ENCODE measurements around the gene INTS6L. TPM values are rescaled to one million over a fixed set of nuclear protein-coding genes. Genes with fewer than 3 reads are reported as not detected.

Gene INTS6L
- total RNA-seq, 1 donor from 2014 or later = 18.8 TPM

- H3K27ac Mint-ChIP-seq (ENCODE audit: unreplicated experiment) = no peak overlapping the region
- no peaks in the 10 kb centered on the region for H3K9me3 Mint-ChIP-seq
- DNase-seq (ENCODE audit: low read depth, low spot score) = no peak
- H3K27me3 Mint-ChIP-seq (ENCODE audit: low read depth) = no peaks in the 10 kb centered on the region
- peak overlapping the region; percentile 93 for H3K4me3 Mint-ChIP-seq
- TF ChIP-seq, protein P1, sequence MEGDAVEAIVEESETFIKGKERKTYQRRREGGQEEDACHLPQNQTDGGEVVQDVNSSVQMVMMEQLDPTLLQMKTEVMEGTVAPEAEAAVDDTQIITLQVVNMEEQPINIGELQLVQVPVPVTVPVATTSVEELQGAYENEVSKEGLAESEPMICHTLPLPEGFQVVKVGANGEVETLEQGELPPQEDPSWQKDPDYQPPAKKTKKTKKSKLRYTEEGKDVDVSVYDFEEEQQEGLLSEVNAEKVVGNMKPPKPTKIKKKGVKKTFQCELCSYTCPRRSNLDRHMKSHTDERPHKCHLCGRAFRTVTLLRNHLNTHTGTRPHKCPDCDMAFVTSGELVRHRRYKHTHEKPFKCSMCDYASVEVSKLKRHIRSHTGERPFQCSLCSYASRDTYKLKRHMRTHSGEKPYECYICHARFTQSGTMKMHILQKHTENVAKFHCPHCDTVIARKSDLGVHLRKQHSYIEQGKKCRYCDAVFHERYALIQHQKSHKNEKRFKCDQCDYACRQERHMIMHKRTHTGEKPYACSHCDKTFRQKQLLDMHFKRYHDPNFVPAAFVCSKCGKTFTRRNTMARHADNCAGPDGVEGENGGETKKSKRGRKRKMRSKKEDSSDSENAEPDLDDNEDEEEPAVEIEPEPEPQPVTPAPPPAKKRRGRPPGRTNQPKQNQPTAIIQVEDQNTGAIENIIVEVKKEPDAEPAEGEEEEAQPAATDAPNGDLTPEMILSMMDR (conservative IDR thresholded peaks at IDR 0.05) = no peak
- H3K4me1 Mint-ChIP-seq = peaks cover 32% of the 10 kb centered on the region
- peaks cover 8% of the 10 kb centered on the region for H3K36me3 Mint-ChIP-seq (ENCODE audit: low read depth)
These were observed 2.6 kb downstream of the INTS6L start for GRCh38 chrX:135522878-135523693.

- Mint-ChIP-seq H3K4me3 (no peak overlapping the region), H3K4me1 (peaks cover 29% of the 10 kb centered on the region), H3K36me3 (ENCODE audit: low read depth) (peaks cover 8% of the 10 kb centered on the region), H3K27me3 (ENCODE audit: low read depth) (no peaks in the 10 kb centered on the region), H3K9me3 (no peaks in the 10 kb centered on the region), H3K27ac (ENCODE audit: unreplicated experiment) (no peak overlapping the region)
- TF ChIP-seq, protein P1 (conservative IDR thresholded peaks at IDR 0.05) = no peak
- DNase-seq (ENCODE audit: low read depth, low spot score) = no peak
These were observed 7.8 kb downstream of the INTS6L start for GRCh38 chrX:135528254-135528653.

DNA sequence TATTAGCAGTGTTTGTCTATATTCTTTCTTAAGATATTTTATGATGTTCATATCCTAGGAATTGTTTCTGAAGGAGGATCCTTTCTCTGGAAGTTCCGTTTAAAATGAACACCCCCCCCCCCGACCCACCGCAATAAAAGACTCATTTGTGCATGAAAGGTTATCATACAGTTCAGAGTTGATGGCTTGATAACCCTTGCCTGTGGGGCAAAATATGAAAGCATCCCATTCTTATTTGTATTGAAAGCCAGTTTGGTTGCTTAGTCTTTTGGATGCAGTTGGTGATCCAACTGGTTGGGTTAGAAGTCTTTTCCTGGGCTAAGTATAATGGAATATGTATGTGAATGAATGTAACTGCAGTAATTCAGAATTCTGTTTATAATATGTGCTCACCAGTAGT is 8.3 kb downstream of the INTS6L start:
- peaks cover 8% of the 10 kb centered on the region for H3K36me3 Mint-ChIP-seq (ENCODE audit: low read depth)
- H3K27ac Mint-ChIP-seq (ENCODE audit: unreplicated experiment) = no peak overlapping the region
- peaks cover 27% of the 10 kb centered on the region for H3K4me1 Mint-ChIP-seq
- TF ChIP-seq, protein P1 (conservative IDR thresholded peaks at IDR 0.05) = no peak
- no peak overlapping the region for H3K4me3 Mint-ChIP-seq
- H3K9me3 Mint-ChIP-seq = no peaks in the 10 kb centered on the region
- no peaks in the 10 kb centered on the region for H3K27me3 Mint-ChIP-seq (ENCODE audit: low read depth)
- no peak for DNase-seq (ENCODE audit: low read depth, low spot score)

GRCh38 chrX:135530097-135530496 is 9.6 kb downstream of the INTS6L start:
- peaks cover 6% of the 10 kb centered on the region for H3K36me3 Mint-ChIP-seq (ENCODE audit: low read depth)
- H3K4me1 Mint-ChIP-seq = peaks cover 22% of the 10 kb centered on the region
- TF ChIP-seq, protein P1 (conservative IDR thresholded peaks at IDR 0.05) = peak; percentile 21
- H3K9me3 Mint-ChIP-seq = no peaks in the 10 kb centered on the region
- H3K27ac Mint-ChIP-seq (ENCODE audit: unreplicated experiment) = no peak overlapping the region
- no peaks in the 10 kb centered on the region for H3K27me3 Mint-ChIP-seq (ENCODE audit: low read depth)
- no peak overlapping the region for H3K4me3 Mint-ChIP-seq
- no peak for DNase-seq (ENCODE audit: low read depth, low spot score)

DNA sequence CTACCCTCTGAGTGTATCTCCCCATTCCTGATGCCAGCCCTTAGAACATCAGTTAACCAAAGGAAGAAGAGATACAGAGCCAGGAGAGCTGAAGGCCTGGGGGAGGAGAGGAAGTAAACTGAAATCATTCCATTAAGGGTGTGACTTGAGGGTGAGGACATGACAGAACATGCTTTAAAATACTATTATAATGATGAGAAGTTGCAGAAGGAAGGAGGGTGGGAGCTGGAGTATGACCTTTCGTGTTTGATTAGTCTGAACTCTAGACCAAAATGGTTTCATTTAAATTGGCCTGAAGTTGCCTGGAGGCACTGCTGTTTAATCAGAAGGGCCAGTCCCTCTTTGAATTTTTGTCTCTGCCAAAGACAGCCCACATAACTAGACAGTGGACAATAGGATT is 11.4 kb downstream of the INTS6L start:
- Mint-ChIP-seq H3K4me3 (no peak overlapping the region), H3K27ac (ENCODE audit: unreplicated experiment) (no peak overlapping the region), H3K36me3 (ENCODE audit: low read depth) (peaks cover 3% of the 10 kb centered on the region)

More for the DNA sequence above, 11.4 kb downstream of the INTS6L start:
- Mint-ChIP-seq H3K27me3 (ENCODE audit: low read depth) (no peaks in the 10 kb centered on the region), H3K4me1 (peaks cover 22% of the 10 kb centered on the region), H3K9me3 (no peaks in the 10 kb centered on the region)
- TF ChIP-seq, protein P1 (conservative IDR thresholded peaks at IDR 0.05) = no peak
- DNase-seq (ENCODE audit: low read depth, low spot score) = no peak
